Cardiac fibroblast (primary cell): ENCODE results near the gene KLHL17.

Experiments
- DNase-seq, 2 donors: peaks; one replicate each; pipeline versions ENCODE4 v3.0.0 to v3.0.0-alpha.2; 2010; ENCODE audit warnings: low read depth in 2 of 2
- H3K4me3 ChIP-seq, 2 donors: replicated peaks in 1 of 2; 1 replicate in 1 of 2; 2 replicates in 1 of 2; pipeline ENCODE4 v1.5.1; 2011; ENCODE audit warnings: low read depth in 2 of 2, low read length in 2 of 2, mild to moderate bottlenecking in 2 of 2, moderate library complexity in 1 of 2
- CTCF ChIP-seq: IDR thresholded peaks from one replicate; pipeline ENCODE4 v1.5.1; 2011; ENCODE audit warnings: low read depth, mild to moderate bottlenecking, low read length, inconsistent platforms

KLHL17 gene

GRCh38 chr1:914131-914890, 46.1 kb upstream of the KLHL17 start:
- H3K4me3 ChIP-seq, result no peak overlapping the region
- TF ChIP-seq CTCF, result no peak
- DNase-seq, result no peak

GRCh38 chr1:914891-915280, 45.5 kb upstream of the KLHL17 start:
- no peak overlapping the region for H3K4me3 ChIP-seq
- TF ChIP-seq CTCF, result no peak
- DNase-seq, result no peak

GRCh38 chr1:915295-916172, 44.9 kb upstream of the KLHL17 start:
- no peak overlapping the region for H3K4me3 ChIP-seq
- no peak for DNase-seq

GRCh38 chr1:916173-917075, 44.0 kb upstream of the KLHL17 start:
- H3K4me3 ChIP-seq, result no peak overlapping the region
- no peak for DNase-seq
- no peak for TF ChIP-seq CTCF

More at GRCh38 chr1:915295-916172, 44.9 kb upstream of the KLHL17 start:
- TF ChIP-seq CTCF, result no peak

GRCh38 chr1:917076-917459, 43.3 kb upstream of the KLHL17 start:
- no peak overlapping the region for H3K4me3 ChIP-seq
- no peak for DNase-seq
- no peak for TF ChIP-seq CTCF

- no peak overlapping the region for H3K4me3 ChIP-seq
- DNase-seq, result no peak
- TF ChIP-seq CTCF, result no peak
Observed at GRCh38 chr1:917466-918091, 42.8 kb upstream of the KLHL17 start.
